ENCODE data around the gene SIGLEC12. TPM values are rescaled to one million over a fixed set of nuclear protein-coding genes. Genes with fewer than 3 reads are reported as not detected.

Gene SIGLEC12
- total RNA-seq, 4 donors from 2014 or later = 0.41 to 0.48 TPM; not detected in 2

DNA sequence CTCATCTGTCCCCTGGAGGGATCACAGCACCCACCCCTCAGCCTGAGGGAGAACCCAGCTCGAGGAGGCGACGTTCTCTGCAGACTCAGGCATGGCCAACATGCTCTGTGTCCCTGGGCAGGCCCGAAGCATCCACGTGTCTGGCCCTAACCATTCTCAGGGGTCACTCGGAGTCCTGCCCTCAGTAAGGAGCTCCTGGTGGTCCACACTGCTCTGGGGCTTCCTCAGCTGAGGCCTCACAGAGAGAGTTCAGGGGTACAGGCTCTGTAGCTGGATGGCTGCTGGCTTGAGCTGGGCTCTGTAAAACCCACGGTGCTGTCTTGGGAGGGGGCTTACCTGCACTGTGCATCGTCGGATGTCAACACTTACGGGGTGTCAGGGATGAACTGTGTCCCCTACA lies 38.9 kb downstream of the SIGLEC12 start:
- in situ Hi-C loops (cut with MboI; ENCODE audit: low pct_ligation_motif_present in 1 of 4, low pct_unique_long_range_greater_than_20kb in 1 of 4, low sequenced_read_pairs in 3 of 4) (loop anchor here in 2 of 4 donors (25.0 kb wide), 2 partner anchors 200 to 325 kb away; partner anchors contain the start of gene FPR3 (in 1 of the 2)), intact Hi-C loops (cut with DNase I; ENCODE audit: low total_unique reads) (no loop called here)
- WGBS, 2 donors (ENCODE audit: low coverage in 1 of 2) = 77% methylated on average over 10 of the region's 10 CpGs; no CpG with 5 or more reads in 1 of the 2 donors
- Histone ChIP-seq H3K9me3 (no peaks in the 10 kb centered on the region), H3K27me3 (peaks cover 24% of the 10 kb centered on the region), H3K4me1 (no peaks in the 10 kb centered on the region), H3K27ac (no peak overlapping the region), H3K4me3 (no peak overlapping the region), H3K36me3 (no peaks in the 10 kb centered on the region)
- DNase-seq = no peak
- TF ChIP-seq EP300 (IDR thresholded peaks at IDR 0.05; ENCODE audit: low read depth) (no peak), POLR2AphosphoS5 (IDR thresholded peaks at IDR 0.05) (no peak), POLR2A (IDR thresholded peaks at IDR 0.05) (no peak)
- TF ChIP-seq, protein P1, sequence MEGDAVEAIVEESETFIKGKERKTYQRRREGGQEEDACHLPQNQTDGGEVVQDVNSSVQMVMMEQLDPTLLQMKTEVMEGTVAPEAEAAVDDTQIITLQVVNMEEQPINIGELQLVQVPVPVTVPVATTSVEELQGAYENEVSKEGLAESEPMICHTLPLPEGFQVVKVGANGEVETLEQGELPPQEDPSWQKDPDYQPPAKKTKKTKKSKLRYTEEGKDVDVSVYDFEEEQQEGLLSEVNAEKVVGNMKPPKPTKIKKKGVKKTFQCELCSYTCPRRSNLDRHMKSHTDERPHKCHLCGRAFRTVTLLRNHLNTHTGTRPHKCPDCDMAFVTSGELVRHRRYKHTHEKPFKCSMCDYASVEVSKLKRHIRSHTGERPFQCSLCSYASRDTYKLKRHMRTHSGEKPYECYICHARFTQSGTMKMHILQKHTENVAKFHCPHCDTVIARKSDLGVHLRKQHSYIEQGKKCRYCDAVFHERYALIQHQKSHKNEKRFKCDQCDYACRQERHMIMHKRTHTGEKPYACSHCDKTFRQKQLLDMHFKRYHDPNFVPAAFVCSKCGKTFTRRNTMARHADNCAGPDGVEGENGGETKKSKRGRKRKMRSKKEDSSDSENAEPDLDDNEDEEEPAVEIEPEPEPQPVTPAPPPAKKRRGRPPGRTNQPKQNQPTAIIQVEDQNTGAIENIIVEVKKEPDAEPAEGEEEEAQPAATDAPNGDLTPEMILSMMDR (IDR thresholded peaks at IDR 0.05) = no peak

DNA sequence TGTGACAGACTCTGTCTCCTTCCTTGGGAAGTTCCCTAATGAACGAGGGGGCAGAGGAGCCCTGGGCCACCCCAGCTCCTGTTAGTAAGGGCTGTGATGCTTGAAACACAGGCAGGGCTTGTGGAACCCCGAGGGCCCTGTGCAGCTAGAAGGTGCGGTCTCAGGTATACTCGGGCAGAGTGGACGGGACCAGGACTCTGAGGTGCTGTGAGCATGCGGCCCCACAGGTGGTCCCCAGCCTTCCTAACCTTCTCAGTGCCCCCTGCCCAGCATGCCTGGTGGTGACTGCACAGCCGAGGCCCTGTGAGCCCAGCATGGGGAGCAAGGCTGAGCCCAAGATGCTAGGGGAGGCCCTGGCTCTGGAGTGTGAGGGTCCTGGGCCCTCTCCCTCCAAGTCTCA lies 39.3 kb downstream of the SIGLEC12 start:
- H3K27ac ChIP-seq = peak overlapping the region in 1 of 4 donors; percentile 32
- WGBS, 2 donors (ENCODE audit: low coverage in 1 of 2) = 68% methylated on average over 7 of the region's 7 CpGs; no CpG with 5 or more reads in 1 of the 2 donors
- no peak for TF ChIP-seq POLR2AphosphoS5 (IDR thresholded peaks at IDR 0.05)
- TF ChIP-seq, protein P1 (IDR thresholded peaks at IDR 0.05) = no peak
- no peak for TF ChIP-seq EP300 (IDR thresholded peaks at IDR 0.05; ENCODE audit: low read depth)
- TF ChIP-seq POLR2A (IDR thresholded peaks at IDR 0.05) = no peak
- peaks cover 24% of the 10 kb centered on the region for H3K27me3 ChIP-seq
- H3K36me3 ChIP-seq = no peaks in the 10 kb centered on the region
- no peak overlapping the region for H3K4me3 ChIP-seq
- DNase-seq = no peak
- H3K9me3 ChIP-seq = no peaks in the 10 kb centered on the region
- in situ Hi-C loops (cut with MboI; ENCODE audit: low pct_ligation_motif_present in 1 of 4, low pct_unique_long_range_greater_than_20kb in 1 of 4, low sequenced_read_pairs in 3 of 4) (loop anchor here in 2 of 4 donors (25.0 kb wide), 2 partner anchors 200 to 325 kb away; partner anchors contain the start of gene FPR3 (in 1 of the 2)), intact Hi-C loops (cut with DNase I; ENCODE audit: low total_unique reads) (no loop called here)
- H3K4me1 ChIP-seq = no peaks in the 10 kb centered on the region

DNA sequence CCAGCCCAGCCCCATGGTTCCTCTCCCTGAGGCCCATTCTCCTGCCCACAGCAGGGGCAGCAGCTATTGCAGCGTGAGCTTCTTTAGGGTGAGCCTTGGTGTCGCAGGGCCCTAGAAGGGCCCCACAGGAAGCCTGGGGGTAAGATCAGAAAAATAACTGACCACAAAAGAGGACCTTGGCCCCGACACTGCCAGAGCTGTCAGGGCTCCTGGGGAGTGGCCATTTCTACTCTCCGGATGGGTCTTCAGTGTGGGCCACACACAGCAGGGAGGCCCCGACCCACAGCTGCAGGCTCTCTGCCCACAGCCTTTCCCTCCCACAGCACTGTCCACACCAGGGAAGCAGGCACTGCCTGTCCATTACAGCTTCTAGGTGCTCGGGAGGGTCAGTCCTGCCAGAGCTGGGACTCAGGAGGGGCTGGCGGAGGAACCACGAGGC lies 39.9 kb downstream of the SIGLEC12 start:
- Histone ChIP-seq H3K4me3 (no peak overlapping the region), H3K9me3 (no peaks in the 10 kb centered on the region), H3K36me3 (no peaks in the 10 kb centered on the region), H3K27me3 (peaks cover 24% of the 10 kb centered on the region), H3K4me1 (no peaks in the 10 kb centered on the region), H3K27ac (peak overlapping the region in 1 of 4 donors; percentile 33)
- TF ChIP-seq EP300 (IDR thresholded peaks at IDR 0.05; ENCODE audit: low read depth) (no peak), POLR2A (IDR thresholded peaks at IDR 0.05) (no peak), POLR2AphosphoS5 (IDR thresholded peaks at IDR 0.05) (no peak)
- TF ChIP-seq, protein P1 (IDR thresholded peaks at IDR 0.05) = no peak
- in situ Hi-C loops (cut with MboI; ENCODE audit: low pct_ligation_motif_present in 1 of 4, low pct_unique_long_range_greater_than_20kb in 1 of 4, low sequenced_read_pairs in 3 of 4) (loop anchor here in 2 of 4 donors (25.0 kb wide), 2 partner anchors 201 to 326 kb away; partner anchors contain the start of gene FPR3 (in 1 of the 2)), intact Hi-C loops (cut with DNase I; ENCODE audit: low total_unique reads) (no loop called here)
- peak; percentile 16 for DNase-seq
- WGBS, 2 donors (ENCODE audit: low coverage in 1 of 2) = 64 to 94% methylated on average over 2 to 8 of the region's 8 CpGs

GRCh38 chr19:51460164-51460992 lies 41.2 kb downstream of the SIGLEC12 start:
- Histone ChIP-seq H3K4me1 (no peaks in the 10 kb centered on the region), H3K27me3 (peaks cover 24% of the 10 kb centered on the region), H3K4me3 (no peak overlapping the region), H3K9me3 (no peaks in the 10 kb centered on the region), H3K36me3 (no peaks in the 10 kb centered on the region), H3K27ac (no peak overlapping the region)
- in situ Hi-C loops (cut with MboI; ENCODE audit: low pct_ligation_motif_present in 1 of 4, low pct_unique_long_range_greater_than_20kb in 1 of 4, low sequenced_read_pairs in 3 of 4) = loop anchor here in 2 of 4 donors (25.0 kb wide), 2 partner anchors 202 to 327 kb away; partner anchors contain the start of gene FPR3 (in 1 of the 2)
- no peak for DNase-seq
- WGBS, 2 donors (ENCODE audit: low coverage in 1 of 2) = 60 to 76% methylated on average over 1 to 12 of the region's 13 CpGs
- intact Hi-C loops (cut with DNase I; ENCODE audit: low total_unique reads) = no loop called here
- TF ChIP-seq EP300 (IDR thresholded peaks at IDR 0.05; ENCODE audit: low read depth) (no peak), POLR2AphosphoS5 (IDR thresholded peaks at IDR 0.05) (no peak), POLR2A (IDR thresholded peaks at IDR 0.05) (no peak)
- TF ChIP-seq, protein P1 (IDR thresholded peaks at IDR 0.05) = no peak
